ENCODE data around the gene ARRDC3.
A peak's percentile ranks its signal among the peaks of the same experiment; 100 is the strongest.

ARRDC3 gene

GRCh38 chr5:91383956-91384300, 811 bp upstream of the ARRDC3 start:
- no peak for DNase-seq

GRCh38 chr5:91382530-91383026, 539 bp downstream of the ARRDC3 start:
- DNase-seq: no peak

GRCh38 chr5:91381774-91382359, 1.2 kb downstream of the ARRDC3 start:
- peak; percentile 71 for DNase-seq

- DNase-seq: no peak
Observed at GRCh38 chr5:91381239-91381773, 1.8 kb downstream of the ARRDC3 start.

- peak; percentile 98 for DNase-seq
Observed at GRCh38 chr5:91380491-91381238, 2.5 kb downstream of the ARRDC3 start.

GRCh38 chr5:91379914-91380490, 3.1 kb downstream of the ARRDC3 start:
- DNase-seq: peak; percentile 94

- no peak for DNase-seq
Observed at GRCh38 chr5:91379246-91379913, 3.7 kb downstream of the ARRDC3 start.

- DNase-seq: no peak
Observed at GRCh38 chr5:91378752-91379211, 4.3 kb downstream of the ARRDC3 start.

- DNase-seq: no peak
Observed at GRCh38 chr5:91374893-91375520, 8.1 kb downstream of the ARRDC3 start.

- DNase-seq: no peak
Observed at GRCh38 chr5:91373600-91373999, 9.5 kb downstream of the ARRDC3 start.

GRCh38 chr5:91373006-91373405, 10.1 kb downstream of the ARRDC3 start:
- DNase-seq: no peak

GRCh38 chr5:91369480-91369879, 13.6 kb downstream of the ARRDC3 start:
- DNase-seq: no peak

GRCh38 chr5:91367908-91368648, 15.0 kb downstream of the ARRDC3 start:
- DNase-seq: no peak

- DNase-seq: no peak
Observed at GRCh38 chr5:91367344-91367743, 15.8 kb downstream of the ARRDC3 start.

GRCh38 chr5:91366551-91366950, 16.6 kb downstream of the ARRDC3 start:
- DNase-seq: no peak

- DNase-seq: no peak
Observed at GRCh38 chr5:91365498-91365897, 17.6 kb downstream of the ARRDC3 start.

GRCh38 chr5:91362935-91363334, 20.2 kb downstream of the ARRDC3 start:
- DNase-seq: no peak

GRCh38 chr5:91361790-91362189, 21.3 kb downstream of the ARRDC3 start:
- DNase-seq: no peak

- no peak for DNase-seq
Observed at GRCh38 chr5:91361055-91361701, 21.9 kb downstream of the ARRDC3 start.

GRCh38 chr5:91359962-91360609, 23.0 kb downstream of the ARRDC3 start:
- no peak for DNase-seq

- DNase-seq: no peak
Observed at GRCh38 chr5:91357806-91358205, 25.3 kb downstream of the ARRDC3 start.
